Prostate gland (tissue), 2 donors: ENCODE results near the gene TXNRD2. TPM values are rescaled to one million over a fixed set of nuclear protein-coding genes. Genes with fewer than 3 reads are reported as not detected.
A peak's percentile ranks its signal among the peaks of the same experiment; 100 is the strongest.

Source experiments
- DNase-seq: peaks from one replicate; pipeline ENCODE4 v3.0.0-alpha.2; 2019; ENCODE audit warnings: low spot score
- H3K27ac ChIP-seq, 2 donors: fragments of 200-600 bp; sonication (generic); 2 replicates each; pipeline ENCODE4 v1.5.1; 2017 to 2019
- H3K27me3 ChIP-seq: fragments of 200-600 bp; sonication (generic); replicated peaks from 2 replicates; pipeline ENCODE4 v1.5.1; 2019; ENCODE audit not compliant: insufficient read depth
- H3K36me3 ChIP-seq, 2 donors: fragments of 200-600 bp; sonication (generic); 1 replicate in 1 of 2; 2 replicates in 1 of 2; pipeline versions ENCODE4 v1.5.1 to v1.8.1; 2017 to 2019
- H3K4me1 ChIP-seq: fragments of 200-600 bp; sonication (generic); replicated peaks from 2 replicates; pipeline ENCODE4 v1.5.1; 2019
- H3K4me3 ChIP-seq, 2 donors: fragments of 200-600 bp; sonication (generic); 2 replicates each; pipeline ENCODE4 v1.5.1; 2017 to 2019
- H3K9me3 ChIP-seq: fragments of 200-600 bp; sonication (generic); 2 replicates; pipeline ENCODE4 v1.5.1; 2017
- POLR2A ChIP-seq: fragments of 450-650 bp; IDR thresholded peaks from one replicate; pipeline ENCODE4 v1.6.1; 2016; ENCODE audit warnings: antibody characterized with exemption, mild to moderate bottlenecking
- POLR2AphosphoS5 ChIP-seq: sonication (generic); formaldehyde crosslinking; IDR thresholded peaks from one replicate; pipeline ENCODE4 v1.6.1; 2017; ENCODE audit warnings: antibody characterized with exemption
- WGBS: methylation state at CpG from one replicate; pipeline ENCODE4 v1.1.5; 2018; 5-methylcytosine and 5-hydroxymethylcytosine counted together
- intact Hi-C: fragments of 100-400 bp; cut with DNase I; formaldehyde crosslinking; loops from one replicate; pipeline ENCODE4 v1.14.2; 2022
- total RNA-seq, 2 donors: library from RNA; depleted of rRNA; stranded (reverse); fragments of >200 nt; gene quantifications; one replicate each; pipeline ENCODE4 v1.1.0, GENCODE V29; 2016
- TF ChIP-seq, protein P1 (sequence below), 4 experiments: fragments of 200-600 bp in 2 of 4; fragments of 450-650 bp in 2 of 4; sonication (generic) in 2 of 4; IDR thresholded peaks; 1 replicate in 3 of 4; 2 replicates in 1 of 4; pipeline ENCODE4 v1.5.1; 2016 to 2019; ENCODE audit warnings: antibody characterized with exemption in 4 of 4, mild to moderate bottlenecking in 2 of 4, moderate library complexity in 2 of 4

The TXNRD2 gene
- total RNA-seq, 2 donors from 2014 or later = 62.1 to 84.5 TPM

DNA sequence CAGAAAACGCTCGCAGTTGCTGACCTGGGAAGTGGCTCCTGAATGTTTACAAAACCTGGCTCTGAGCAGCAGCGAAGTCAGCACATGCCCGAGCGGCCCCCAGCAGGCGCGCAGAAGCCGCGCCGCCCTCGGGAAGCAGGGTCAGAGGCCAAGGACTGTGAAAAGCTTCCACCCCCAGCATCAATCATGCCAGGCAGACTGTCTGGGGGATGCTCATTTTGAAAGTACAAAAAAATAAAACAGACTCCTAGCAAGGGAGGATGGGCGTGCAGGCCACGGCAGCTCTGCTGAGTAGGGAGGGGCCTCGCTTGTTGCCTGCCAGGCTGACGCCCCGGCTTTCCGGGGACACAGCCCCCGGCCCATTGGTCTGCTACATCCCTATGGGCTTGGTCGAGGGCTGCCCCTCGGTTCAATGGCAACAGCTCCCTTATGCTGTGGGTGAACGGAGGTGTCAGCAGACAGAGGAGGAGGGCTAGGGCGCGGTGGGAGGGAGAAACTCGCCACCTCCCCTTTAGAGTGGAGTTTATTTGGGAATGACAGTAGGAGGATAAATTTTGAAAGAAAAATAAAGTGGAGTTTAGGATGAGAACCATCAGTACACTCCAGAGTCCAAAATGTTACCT lies 49.2 kb downstream of the TXNRD2 start:
- 26% methylated on average over 24 of the region's 24 CpGs for WGBS
- Histone ChIP-seq H3K9me3 (no peaks in the 10 kb centered on the region), H3K27me3 (no peaks in the 10 kb centered on the region), H3K36me3 (no peaks in the 10 kb centered on the region), H3K4me3 (no peak overlapping the region), H3K4me1 (peaks cover 21% of the 10 kb centered on the region), H3K27ac (peak overlapping the region; percentile 47 to 53)
- no peak for DNase-seq
- TF ChIP-seq POLR2A = no peak
- TF ChIP-seq POLR2AphosphoS5 = no peak
- TF ChIP-seq, protein P1, sequence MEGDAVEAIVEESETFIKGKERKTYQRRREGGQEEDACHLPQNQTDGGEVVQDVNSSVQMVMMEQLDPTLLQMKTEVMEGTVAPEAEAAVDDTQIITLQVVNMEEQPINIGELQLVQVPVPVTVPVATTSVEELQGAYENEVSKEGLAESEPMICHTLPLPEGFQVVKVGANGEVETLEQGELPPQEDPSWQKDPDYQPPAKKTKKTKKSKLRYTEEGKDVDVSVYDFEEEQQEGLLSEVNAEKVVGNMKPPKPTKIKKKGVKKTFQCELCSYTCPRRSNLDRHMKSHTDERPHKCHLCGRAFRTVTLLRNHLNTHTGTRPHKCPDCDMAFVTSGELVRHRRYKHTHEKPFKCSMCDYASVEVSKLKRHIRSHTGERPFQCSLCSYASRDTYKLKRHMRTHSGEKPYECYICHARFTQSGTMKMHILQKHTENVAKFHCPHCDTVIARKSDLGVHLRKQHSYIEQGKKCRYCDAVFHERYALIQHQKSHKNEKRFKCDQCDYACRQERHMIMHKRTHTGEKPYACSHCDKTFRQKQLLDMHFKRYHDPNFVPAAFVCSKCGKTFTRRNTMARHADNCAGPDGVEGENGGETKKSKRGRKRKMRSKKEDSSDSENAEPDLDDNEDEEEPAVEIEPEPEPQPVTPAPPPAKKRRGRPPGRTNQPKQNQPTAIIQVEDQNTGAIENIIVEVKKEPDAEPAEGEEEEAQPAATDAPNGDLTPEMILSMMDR (IDR thresholded peaks at IDR 0.05) = no peak
- intact Hi-C loops = no loop called here

DNA sequence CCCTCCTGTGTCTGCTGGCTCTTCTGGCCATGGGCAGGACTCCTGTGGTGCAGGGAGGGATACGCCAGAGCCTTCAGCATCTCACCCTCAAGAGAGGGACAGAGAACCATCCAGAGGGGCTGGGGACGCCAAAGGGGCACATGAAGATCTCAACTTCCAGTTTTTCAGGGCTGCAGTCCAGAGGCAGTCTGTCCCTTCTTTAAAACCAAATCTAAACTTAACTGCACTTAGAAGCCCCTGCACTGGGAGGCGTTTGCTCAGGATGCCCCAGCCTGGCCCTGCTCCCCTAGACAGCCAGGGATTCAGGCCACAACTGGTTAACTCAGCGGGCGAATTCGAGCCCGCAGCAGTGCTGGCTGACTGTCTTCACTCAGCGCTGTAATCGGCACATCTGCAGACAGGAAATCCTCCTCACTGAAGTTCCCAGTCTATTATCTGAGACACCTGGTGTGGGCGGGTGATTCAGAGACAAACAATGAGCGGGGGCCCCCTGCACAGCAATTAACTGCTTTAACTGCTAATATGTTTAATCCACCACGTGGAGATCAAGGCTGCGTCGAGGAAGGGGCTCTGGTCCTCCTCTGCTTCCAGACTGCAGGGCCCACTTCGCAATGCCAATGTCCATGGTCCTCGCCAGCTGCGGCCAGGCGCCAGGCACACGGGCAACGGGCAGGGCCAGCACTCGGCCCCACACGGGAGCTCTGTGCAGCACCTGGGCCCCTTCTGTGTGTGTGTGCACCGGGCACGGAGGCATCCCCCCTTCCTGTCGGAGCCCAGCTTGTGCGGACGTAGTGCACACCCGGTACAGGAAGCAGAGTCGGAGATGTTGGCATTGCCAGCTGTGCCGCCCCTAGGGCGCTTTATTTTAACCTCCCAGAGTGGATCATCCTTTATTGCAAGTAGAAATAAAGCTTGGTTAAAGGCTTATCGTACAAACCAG lies 50.0 kb downstream of the TXNRD2 start:
- no peak overlapping the region for H3K4me3 ChIP-seq
- intact Hi-C loops = no loop called here
- H3K4me1 ChIP-seq = peaks cover 21% of the 10 kb centered on the region
- peak overlapping the region; percentile 47 to 53 for H3K27ac ChIP-seq
- H3K27me3 ChIP-seq = no peaks in the 10 kb centered on the region
- no peaks in the 10 kb centered on the region for H3K36me3 ChIP-seq
- TF ChIP-seq POLR2AphosphoS5 = no peak
- TF ChIP-seq, protein P1 (IDR thresholded peaks at IDR 0.05) = no peak
- no peak for TF ChIP-seq POLR2A
- 15% methylated on average over 21 of the region's 32 CpGs for WGBS
- DNase-seq = no peak
- no peaks in the 10 kb centered on the region for H3K9me3 ChIP-seq

DNA sequence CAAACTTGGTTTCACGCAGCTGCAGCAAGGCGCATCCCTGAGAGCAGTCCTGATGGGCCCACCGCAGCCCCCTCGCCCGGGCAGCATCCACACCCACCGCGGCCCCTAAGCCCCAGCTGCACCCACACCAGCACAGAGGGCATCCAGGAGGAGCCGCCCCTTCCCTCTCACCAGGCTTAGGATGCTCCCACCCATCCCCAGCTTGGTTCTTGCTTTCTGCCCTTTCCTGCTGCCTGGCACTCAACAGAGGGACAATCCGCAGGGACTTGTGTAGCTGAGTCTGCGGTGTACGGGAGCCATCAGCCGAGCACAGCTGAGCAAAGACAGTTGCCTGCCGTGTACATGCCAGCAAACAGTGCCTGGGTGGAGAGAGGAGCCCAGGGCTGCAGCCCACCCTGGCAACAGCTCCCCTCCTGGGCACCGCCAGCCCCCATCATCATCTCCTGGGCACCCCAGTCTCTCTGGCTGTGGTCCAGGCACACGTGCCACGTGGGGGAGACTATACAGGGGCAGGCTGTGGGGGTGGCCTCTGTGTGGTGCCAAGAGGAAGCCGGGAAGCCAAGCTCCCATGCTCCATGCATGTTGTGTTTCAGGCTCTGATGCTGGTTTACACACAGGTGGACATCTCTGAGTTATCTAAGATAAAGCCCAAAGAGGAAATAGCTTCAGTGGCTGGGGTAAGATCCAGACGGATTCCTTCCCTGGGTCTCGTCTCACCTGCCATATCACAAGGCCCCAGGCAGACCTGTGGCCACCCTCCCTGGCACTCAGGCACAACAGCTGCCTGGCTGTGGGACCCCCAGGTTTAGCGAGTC lies 50.9 kb downstream of the TXNRD2 start:
- TF ChIP-seq, protein P1 (IDR thresholded peaks at IDR 0.05) = no peak
- TF ChIP-seq POLR2A (no peak), POLR2AphosphoS5 (no peak)
- 74% methylated on average over 20 of the region's 20 CpGs for WGBS
- Histone ChIP-seq H3K4me1 (peaks cover 21% of the 10 kb centered on the region), H3K4me3 (no peak overlapping the region), H3K27me3 (no peaks in the 10 kb centered on the region), H3K27ac (no peak overlapping the region), H3K9me3 (no peaks in the 10 kb centered on the region), H3K36me3 (no peaks in the 10 kb centered on the region)
- intact Hi-C loops = no loop called here
- no peak for DNase-seq

DNA sequence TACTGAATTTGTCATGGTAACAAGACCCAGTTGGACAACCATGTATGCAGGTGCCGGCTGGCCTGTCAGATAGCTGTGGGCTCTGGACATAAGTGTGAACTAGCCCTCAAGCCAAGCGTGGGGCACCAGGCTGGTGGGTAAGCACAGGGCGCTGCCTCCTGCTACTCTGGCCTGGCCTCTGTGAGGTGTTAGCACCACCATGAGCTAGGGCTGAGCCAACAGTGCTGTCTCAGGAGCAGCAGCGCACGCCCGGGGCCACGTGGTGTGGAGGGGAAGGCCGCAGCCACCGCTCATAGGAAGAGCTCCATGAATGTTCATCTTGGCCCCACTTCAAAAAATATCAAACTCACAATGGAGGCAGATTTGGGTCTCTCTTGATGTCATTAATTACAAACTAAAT lies 51.7 kb downstream of the TXNRD2 start:
- peaks cover 21% of the 10 kb centered on the region for H3K4me1 ChIP-seq
- H3K9me3 ChIP-seq = no peaks in the 10 kb centered on the region
- no peak overlapping the region for H3K27ac ChIP-seq
- 97% methylated on average over 9 of the region's 9 CpGs for WGBS
- TF ChIP-seq POLR2A = no peak
- TF ChIP-seq POLR2AphosphoS5 = no peak
- TF ChIP-seq, protein P1 (IDR thresholded peaks at IDR 0.05) = no peak
- intact Hi-C loops = no loop called here
- H3K27me3 ChIP-seq = no peaks in the 10 kb centered on the region
- no peaks in the 10 kb centered on the region for H3K36me3 ChIP-seq
- DNase-seq = no peak
- H3K4me3 ChIP-seq = no peak overlapping the region
